Measurements from ENCODE around the gene MARK3.
"Not testable (repeated sequence)": the region's sequence is repeated elsewhere in the genome, so short reads cannot be mapped to it uniquely, and the experiment has no call there.

The MARK3 gene

DNA sequence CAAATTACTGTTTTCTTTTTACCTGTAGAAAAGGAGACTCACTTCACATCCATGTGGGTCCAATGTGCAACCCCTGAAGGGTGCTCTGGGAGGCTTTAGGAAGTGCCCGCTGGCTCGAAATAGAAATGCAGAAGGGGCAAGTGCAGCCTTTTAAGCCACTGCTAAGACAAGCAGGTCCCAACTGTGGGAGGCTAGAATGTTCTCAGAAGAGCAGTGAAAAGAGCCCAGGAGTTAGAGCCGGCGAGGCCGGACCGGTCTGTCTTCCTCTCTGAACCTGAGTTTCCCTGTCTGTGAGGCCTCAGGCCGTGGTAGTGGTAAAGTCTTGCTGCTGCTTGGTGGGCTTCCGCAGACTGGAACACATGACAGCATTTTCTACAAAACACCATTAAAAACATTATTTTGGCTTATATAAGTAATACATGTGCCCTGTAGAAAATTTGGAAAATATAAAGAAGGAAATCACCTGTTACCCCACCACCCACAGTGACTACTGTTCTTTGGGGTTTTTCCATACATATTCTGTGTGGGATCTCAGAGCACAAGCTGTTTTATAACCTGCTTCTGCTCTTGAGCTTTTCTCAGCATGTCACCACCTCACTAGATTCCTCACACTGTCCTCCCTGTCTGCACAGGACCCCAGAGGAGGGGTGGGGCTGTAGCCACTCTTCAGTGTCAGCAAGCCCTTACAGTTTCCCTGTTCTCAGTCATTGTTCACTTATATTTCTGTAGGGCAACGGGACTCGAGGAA, 131.4 kb downstream of the MARK3 start:
- no peak for DNase-seq

DNA sequence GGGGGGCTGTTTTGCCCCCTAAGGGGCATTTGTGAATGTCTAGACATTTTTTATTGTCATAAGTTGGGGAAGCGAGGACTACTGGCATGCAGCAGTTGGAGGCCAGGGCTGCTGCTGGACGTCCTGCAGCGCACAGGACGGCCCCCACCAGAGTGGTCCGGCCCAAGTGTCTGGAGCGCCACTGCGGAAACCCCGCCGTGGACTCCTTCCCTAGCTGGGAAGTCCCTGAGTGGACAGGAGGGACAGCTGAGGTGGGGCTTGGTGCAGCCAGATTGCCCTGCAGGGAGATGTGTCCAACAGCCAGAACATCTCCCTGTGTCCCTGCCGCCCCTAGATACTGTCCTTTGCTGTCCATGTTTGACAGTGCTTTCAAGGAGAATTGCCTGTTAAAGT, 132.0 kb downstream of the MARK3 start:
- DNase-seq: no peak

DNA sequence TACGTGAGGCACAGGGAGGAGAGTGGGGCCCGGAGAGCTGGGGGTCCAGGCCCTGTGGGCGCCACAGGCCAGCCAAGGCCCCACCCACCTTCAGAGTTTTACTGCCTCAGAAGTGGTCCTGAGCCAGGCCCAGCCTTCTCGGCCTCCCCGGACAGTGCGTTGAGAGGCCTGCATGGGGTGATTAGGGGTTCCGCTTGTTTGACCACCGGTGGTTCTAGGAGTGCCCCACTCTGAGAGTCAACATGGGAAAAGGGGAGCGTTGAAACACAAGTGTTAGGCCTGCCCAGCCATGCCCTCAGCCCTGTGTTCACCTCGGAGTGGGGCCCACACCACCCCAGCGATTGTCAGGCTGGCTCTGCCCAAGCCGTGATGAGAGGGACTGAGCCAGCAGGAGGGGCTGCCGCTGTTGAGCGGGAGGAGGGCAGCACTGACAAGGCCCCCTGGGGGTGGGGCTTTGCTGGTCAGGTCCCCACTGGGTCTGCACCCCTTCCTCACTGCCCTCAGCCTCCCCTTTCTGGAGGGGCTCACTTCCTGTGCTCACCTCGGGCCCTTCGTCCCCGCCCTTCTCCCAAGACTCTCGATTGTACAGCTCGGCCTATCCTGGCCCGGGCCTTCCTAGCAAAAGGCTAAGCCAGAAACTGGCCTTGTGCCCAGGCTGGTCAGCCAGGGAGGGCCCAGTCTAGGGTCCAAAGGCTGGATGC, 132.7 kb downstream of the MARK3 start:
- no peak for DNase-seq

DNA sequence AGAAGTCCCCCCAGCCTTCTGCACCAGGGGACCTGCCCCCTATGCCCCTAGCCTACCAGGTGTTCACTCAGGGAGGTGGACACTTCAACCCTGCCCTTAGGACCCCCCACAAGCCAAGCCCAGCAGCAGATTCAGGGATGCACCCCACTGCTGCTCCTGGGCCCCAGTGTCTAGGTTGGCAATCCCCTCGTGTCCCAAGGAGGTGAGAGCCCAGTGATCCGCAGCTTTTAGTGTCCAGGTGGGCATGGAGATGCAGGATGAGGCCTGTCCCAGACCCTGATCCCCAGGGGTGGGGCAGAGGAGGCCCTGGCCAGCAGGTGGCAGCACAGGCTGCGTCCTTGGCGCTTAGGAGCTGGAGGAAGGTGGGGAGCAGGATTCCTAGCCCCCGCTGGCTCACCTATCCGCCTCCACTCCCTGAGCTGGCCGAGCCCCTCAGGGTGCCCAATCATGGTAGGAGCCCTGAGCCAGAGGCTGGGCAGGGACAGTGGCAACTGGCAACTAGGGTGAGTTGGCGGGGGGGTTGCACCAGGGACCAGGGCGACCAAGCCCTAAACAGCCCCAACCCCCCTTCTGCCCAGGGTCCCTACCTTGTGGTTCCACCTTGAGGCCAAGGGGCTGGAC, 133.3 kb downstream of the MARK3 start:
- no peak for DNase-seq

DNA sequence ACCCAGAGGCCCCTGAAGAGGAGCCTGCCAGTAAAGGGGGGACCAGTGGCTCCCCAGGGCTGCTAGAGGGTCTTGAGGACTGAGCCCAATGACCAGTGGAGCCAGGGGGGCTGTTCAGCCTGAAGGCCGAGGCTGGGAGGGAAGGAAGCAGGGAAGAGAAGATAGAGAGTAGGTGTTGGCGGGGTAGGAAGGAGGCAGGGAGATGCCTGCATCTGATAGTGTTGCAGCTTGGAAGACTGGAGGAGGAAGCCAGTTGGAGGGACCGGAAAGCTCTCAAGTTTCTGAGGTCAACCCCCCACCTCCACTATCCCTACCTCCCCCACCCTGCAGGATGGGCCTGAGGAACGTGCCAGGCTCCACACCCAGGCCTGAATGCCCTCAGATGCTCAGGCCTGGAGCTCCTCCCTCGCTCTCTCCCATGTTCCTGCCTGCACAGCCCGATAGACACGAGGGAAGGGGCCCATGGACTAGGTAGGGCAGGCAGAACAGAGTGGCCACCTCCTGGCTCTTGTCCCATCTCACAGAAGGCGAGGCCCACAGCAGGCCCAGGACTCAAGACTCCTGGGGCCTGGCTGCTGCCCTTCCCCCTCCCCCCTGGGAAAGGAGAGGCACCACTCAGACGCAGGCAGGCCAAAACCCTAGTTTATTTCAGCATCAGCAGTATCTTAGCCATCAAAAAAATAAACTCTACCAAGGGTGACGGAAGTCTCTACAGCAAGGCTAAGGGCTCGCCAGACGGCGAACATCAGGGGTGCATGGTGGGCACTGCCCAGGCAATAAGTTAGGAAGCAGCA, 134.0 kb downstream of the MARK3 start:
- DNase-seq: no peak

DNA sequence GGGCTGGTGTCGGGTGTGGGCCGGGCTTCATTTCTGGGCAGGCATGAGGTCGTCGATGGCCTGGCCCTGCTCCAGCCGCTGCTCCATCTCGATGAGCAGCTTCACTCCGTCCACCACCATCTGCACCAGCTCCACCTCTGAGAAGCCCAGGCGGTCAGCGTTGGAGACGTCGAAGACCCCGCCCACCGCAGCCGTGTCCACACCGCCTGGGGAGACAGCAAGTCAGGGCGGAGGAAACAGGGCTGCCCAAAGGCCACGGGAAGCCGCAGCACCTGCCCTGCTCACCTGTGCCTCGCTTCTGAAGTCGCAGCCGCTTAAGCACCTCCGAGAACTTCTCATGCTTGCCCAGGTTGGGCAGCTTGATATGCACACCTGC, 134.6 kb downstream of the MARK3 start:
- no peak for DNase-seq

DNA sequence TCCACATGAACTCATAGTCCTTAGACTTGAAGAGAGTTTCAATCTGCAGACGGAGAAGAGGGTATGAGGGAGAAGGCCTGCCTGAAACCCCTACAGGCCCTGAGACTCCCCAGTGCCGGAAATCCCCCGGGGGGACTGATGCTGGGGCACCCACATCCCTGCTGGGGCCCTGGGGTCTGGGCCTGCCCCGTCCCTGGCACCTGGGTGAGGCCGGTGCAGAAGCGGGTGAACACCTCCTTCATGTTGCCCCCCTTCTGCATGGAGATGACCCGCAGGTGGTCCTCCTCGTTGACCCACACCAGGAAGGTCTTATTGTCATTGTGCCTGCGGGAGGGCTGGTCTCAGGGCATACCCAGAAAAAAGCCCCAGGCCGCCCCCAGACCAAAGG, 135.0 kb downstream of the MARK3 start:
- no peak for DNase-seq

DNA sequence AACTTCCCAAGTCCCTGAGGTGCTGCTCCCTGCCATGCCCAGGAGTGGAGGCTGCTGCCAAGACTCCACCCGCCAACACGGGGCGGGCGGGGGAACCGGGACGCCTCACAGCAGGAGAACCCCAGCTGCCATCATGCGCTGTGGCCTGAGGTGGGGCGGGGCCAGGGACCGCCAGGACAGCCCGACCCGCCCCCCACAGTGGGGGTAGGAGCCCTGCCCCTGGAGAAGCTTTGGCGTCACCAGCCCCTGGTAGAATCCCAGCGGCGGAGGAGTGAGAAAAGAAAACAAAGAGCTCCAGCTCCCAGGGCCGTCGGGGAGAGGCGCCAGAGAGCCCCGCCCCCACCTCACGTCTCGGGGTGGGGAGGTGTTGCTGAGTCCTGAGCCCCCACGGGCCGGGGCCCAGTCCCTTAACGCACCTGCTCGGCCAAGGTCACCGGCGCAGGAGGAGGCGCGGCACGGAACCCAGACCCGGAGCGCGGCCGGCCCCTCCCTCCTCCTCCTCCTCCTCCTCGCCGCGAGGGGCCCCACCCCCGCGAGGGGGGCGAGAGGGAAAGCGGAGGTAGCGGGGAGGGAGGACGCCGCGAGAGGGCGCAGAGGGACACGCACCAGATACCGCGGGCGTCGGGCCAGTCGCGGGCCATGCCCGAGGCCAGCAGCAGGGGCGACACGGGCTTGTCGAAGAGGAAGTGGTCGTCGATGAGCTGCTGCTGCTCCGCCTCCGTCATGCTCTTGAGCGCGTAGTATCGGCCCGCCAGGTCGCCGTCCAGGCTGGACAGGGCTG, 135.6 kb downstream of the MARK3 start:
- no peak for DNase-seq

DNA sequence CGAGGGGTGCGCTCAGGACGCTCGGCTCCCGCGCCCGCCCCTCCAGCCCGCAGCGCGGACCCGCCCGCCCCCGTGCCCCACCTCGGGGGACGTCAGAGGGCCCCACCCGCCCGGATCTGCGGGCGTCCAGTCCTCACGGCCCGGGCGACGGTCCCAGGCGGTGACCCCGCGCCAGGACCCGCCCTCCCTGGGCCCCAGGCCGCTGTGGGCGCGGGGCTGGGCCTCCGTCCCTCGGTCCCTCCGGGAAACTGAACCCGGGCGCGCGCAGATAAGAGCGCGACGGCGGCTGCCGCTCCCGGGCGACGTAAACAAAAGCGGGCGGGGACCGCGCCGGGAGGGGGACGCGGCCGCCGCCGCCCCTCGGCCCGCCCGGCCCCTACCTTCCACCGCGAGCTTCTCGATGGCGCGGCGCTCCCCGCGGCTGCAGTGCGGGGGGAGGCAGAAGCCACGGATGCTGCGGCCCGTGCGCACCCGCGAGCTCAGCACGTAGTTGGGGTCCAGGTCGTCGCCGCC, 136.3 kb downstream of the MARK3 start:
- no peak for DNase-seq

DNA sequence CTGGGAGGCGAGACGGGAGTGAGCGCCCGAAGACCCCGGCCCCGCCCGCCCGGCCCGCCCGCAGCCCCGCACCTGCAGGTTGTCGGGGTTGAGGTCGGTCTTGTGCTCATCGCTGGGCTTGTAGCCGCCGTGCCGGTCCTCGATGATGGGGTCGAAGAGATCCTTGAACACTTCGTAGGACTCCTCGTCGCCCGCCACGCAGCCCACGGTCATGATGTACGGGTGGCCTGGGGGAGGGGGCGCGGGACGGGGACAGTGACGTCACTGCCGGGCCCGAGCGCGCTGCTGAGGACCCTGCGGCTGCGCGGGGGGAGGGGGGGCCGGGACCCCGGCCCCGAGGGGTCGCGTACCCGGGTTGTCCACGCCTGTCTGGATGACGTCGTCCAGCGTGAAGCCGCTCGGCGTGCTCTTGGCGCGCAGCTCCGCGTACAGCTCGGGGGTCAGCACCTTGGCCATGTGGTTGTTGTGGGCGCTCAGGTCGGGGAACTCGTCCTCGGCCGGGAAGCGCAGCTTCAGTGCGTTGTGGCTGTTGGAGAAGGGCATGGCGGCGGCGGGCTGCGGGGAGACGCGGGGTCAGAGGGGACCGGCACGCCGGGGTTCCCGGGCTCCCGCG, 136.8 kb downstream of the MARK3 start:
- no peak for DNase-seq

DNA sequence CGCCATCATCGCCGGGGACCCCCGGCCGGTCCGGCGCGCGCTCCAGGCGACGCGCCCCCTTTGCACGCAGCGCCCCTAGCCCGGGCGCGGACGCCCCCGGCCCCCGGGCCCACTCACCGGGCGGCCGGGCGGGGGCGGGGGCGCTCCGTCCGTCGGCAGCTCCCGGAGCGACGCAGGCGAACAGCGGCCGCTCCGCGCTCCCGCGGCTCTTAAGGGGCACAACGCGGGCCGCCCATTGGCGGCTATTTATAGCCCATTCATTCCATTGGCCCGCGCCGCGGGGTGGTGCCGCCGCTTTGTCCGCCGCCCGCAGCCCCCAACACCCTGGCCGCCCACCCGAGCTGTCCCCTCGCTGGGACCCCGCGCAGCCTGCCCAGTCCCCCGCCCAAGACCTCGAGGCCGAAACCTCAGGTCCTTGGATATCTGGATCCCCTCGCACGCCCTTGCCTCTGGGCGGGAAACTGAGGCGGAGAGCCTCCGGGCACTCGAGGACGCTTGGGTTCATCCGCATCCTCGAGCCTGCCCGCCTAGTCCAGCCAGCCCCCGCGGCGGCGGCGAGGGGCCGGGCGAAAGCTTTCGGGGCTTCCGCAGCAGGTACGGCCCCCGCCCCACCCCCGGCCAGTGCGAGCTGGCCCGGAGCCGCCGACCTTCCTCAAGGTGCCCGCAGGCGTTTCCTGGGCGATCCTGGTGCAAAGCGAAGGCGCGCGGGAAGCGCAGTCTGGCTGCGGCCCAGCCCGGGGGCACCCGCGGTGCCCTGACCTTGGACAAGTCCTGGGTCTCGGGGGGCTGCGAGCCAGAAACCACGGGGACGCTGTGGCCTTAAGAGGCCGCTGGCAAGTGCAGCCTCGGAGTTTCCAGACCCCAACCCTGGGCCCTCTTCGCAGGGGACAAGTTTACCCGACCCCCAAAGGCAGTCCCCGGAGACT, 137.7 kb downstream of the MARK3 start, which contains the start of gene CKB:
Gene CKB, minus strand, starts transcription at position 182 of the 926 bp plus-strand sequence. CDS start 337 bp downstream, outside the sequence.
- peak; percentile 15 for DNase-seq

DNA sequence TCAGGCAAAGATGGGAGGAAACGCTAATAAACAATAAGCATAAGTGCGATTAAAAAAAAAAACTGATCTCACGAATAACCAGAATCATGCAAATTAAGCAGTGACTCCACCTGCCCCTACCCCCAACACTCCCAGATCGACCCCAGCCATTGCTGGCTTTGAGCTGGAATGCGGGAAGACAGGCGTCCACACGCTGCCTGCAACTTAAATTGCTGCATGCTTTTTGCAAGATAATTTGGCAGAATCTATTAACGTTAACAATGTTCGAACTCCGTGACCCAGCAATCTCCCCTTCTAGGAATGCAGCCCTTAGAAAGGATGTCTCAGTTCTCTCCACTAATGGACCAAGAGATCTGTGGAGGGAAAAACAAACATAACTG, 138.3 kb downstream of the MARK3 start:
- DNase-seq: no peak

DNA sequence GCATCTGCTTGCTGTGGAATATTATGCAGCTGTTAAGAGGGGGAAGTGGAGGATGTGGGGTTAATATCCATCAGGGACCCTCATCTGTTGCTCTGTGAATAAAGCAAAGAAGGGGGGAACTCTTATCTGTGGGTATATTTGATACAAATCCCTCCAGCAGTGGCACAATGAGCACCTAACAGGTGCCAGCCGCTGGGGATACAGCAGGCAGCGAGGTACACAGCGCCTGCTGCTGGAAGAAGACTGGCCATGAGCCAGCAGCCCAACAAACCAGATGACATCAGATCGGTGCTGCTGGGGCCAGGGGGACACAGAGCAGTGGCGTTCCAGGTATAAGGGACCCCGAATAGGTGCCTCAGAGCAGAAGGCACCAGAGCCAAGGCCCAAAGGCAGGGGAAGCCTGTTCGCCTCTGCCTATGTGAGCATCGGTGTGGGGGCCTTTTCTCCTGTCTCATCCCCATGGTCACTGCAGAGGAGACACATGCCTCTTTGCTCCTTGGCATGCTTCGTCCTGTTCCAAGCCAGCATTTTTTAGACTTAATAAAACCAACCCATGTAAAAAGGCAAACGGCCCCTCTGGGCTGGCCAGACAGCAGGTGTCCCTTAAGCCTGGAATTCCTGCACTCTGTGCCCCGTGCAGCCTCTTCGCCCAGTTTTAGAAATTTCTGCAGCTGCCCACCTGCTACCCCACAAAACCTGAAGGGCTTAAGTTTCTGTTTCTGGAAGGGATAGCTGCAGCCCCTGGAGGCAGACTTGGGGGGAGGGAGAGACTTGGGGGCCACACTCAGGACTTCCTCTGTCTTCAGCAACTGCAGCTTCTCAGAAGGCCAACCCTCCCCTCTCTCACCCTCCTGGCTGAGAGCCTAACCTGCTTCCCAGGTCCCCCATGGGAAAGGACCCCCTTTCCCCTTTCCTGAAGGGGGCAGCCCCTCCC, 139.1 kb downstream of the MARK3 start:
- no peak for DNase-seq

DNA sequence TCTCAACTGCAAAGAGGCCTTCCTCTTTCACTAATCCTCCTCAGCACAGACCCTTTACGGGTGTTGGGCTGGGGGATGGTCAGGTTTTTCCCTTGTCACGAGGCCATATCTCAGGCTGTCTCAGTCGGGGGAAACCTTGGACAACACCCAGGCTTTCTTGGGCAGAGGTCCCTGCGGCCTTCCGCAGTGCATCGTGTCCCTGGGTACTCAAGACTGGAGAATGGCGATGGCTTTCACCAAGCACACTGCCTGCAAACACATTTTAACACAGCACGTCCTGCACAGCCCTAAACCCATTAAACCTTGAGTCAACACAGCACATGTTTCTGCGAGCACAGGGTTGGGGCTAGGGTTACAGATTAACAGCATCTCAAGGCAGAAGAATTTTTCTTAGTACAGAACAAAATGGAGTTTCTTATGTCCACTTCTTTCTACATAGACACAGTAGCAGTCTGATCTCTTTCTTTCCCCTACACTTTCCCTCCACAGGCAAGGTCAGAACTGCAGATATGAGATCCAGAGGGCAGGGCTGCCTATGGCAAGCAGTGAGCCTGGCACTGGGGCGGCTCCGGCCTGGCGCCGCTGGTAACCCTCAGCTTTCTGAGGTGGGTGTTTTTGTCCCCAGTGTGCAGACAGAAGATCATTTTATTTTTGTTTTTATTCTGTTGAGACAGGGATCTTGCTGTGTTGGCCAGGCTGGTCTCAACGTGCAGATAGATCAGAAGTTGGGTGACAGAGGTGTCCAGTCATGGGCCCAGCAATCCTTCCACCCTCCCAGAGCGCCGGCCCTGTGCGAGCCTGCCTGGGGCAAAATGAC, 140.4 kb downstream of the MARK3 start:
- DNase-seq: not testable (repeated sequence)

DNA sequence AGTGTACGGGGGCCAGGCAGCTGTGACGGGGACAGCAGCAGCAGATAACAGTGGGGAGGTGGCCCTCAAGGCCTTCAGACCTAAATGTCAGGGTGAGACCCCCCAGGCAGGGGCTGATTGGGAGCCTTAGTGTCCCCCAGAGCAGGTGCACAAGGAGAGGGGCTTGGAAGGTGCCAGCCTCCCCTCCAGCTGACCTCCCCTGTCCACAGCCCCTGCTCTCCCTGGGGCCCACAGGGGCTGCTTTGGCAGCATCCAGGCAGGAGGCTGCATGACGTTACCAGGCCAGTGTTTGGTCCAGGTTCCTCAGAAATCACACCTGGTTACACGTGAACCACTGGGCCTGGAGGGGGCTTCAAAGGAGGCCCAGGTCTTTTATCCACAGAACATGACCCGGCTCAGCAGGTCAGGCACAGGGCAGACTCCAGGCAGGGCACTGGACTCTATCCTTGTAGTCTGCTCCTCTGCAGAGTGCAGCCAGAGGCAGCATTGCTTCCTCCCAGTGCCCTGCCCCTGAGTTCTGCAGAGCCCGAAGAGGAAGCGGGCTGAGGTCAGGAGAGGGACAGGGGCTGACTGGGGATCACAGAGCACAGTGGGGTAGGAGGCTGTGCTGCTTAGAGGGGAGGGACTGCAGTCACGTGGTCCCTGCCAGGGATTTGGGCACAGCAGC, 141.2 kb downstream of the MARK3 start:
- DNase-seq: no peak

DNA sequence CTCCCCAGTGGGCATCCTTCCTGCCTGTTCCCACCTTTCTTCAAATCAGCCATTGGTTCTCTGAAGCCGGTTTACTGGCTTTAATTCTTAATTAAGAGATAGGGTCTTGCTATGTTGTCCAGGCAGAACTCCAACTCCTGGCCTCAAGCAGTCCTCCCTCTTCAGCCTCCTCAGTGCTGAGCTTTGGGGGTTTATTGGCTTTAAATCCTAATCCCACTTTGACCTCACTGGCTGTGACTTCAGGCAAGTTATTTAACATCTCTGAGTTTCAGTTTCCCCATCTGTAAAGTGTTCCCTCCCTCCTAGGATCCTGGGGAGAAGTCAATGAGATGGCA, 141.7 kb downstream of the MARK3 start:
- DNase-seq: no peak

DNA sequence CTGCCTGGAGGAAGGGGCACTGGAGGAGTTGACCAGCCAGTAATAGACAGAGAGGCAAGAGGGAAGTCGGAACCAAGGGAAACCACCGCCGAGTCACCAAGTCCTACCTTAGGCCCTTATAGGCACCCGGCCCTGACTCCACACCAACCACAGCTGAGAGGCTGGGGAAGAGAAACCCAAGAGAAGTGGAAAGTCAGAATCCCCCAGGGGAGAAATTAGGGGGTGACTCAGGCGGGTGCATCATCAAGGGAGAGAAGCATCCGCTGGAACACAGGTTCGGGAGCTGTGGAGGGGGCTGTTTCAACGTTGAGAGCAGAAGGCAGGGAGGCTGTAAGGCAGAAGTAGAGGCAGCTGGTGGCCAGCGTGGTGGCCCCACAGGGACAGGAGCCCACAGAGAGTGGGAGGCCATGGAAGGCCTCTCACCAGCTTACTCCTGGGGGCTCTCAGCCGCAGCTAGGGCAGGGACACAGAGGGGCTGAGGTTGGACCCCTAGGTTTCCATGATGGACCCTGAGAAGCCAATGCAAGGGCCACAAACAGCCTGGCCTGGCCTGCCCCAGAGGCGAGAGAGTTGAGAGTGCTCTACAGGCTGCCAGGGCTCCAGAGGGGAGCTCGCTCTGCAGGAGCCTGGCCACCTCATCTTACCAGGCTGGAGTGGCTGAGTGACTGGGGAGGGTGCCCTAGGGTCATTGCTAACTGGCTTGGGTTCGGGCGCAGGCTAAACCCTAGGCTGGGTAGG, 142.4 kb downstream of the MARK3 start:
- no peak for DNase-seq

Measured in NCI-H1417 treated with DMSO at 0.1 percent for 48 hours (cell line).